Myocyte (in vitro differentiated cells): ENCODE measurements around the gene APBA2. TPM values are rescaled to one million over a fixed set of nuclear protein-coding genes. Genes with fewer than 3 reads are reported as not detected.

Experiments
- DNase-seq: peaks from one replicate; pipeline ENCODE4 v3.0.0-alpha.2; 2012; ENCODE audit warnings: low read depth
- total RNA-seq: library from RNA; depleted of rRNA; stranded (reverse); fragments of >200 nt; gene quantifications from 2 replicates; pipeline ENCODE4 v1.2.3, GENCODE V29; 2014

The APBA2 gene
- total RNA-seq, 1 donor from 2014 or later = not detected

DNA sequence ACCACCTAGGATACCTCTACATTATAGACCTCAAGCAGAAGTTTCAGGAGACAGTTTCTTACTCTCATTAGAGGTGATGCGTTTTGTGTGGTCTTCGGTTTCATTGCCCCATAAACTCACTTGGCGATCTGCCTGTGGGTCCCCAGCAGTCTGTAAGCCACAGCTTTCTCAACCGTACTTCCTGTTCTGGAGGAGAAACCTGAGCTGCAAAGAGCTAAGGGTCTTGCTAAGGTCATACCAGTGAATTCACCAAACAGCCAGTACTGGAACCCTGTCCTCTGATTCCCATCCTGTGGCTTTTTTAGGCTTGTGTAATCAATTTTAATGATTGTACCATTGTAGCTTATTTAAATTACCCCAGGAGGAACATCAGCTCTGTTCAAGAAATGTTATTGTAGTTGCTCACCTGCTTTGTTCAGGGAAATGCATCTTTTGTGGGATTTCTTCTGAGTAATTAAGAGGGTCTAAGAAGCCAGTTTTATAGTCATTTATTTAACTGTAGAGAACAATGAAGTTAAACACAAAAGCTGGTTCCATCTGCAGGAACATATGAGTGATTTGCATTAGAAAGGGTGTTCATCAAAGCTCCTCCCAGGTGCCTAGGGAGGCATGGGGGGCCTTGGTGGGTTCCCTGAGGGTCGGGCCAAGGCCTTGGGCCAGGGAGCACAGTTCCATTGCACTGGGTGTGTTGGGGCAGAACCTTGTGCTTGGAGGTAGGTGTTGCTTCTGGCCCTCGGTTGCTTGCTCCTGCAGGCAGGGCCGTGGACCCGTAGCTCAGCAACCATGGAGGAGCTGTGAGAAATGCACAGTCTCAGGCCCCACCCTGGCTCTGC lies 69.6 kb downstream of the APBA2 start:
- no peak for DNase-seq

DNA sequence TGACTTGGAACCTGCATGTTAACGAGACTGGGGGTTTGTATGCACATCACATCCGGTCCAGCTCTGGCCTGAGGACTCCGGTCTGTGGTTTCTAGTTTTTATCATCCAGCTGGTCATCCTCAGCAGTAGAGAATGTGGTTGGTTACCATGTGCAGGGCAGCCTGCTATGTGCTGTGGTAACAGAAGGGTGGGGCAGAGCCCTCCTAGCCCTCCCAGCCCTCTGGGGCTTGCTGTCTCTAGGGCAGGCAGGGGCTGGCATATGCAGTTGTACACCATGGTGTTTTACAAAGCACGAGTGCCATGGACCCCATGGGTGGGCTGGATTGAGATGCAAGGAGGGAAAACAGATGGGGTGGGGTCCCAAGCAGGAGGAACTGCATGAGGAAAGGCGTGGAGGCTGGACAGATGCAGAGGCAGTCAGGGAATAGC lies 70.2 kb downstream of the APBA2 start:
- peak; percentile 7 for DNase-seq

DNA sequence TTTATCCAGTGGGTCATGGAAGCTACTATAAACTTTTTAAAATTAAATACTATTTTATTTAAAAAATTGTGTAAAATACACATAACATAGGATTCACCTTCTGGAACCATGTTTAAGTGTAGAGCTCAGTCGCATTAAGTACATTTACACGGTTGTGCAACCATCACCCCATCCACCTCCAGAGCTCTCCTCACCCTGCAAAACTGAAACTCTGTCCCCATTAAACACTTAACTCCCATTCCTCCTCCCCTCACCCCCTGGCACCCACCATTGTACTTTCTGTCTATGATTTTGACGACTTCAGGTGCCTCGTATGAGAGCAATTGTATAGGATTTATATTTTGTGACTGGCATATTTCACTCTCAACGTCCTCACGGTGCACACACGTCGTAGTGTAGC lies 70.7 kb downstream of the APBA2 start:
- DNase-seq = no peak

DNA sequence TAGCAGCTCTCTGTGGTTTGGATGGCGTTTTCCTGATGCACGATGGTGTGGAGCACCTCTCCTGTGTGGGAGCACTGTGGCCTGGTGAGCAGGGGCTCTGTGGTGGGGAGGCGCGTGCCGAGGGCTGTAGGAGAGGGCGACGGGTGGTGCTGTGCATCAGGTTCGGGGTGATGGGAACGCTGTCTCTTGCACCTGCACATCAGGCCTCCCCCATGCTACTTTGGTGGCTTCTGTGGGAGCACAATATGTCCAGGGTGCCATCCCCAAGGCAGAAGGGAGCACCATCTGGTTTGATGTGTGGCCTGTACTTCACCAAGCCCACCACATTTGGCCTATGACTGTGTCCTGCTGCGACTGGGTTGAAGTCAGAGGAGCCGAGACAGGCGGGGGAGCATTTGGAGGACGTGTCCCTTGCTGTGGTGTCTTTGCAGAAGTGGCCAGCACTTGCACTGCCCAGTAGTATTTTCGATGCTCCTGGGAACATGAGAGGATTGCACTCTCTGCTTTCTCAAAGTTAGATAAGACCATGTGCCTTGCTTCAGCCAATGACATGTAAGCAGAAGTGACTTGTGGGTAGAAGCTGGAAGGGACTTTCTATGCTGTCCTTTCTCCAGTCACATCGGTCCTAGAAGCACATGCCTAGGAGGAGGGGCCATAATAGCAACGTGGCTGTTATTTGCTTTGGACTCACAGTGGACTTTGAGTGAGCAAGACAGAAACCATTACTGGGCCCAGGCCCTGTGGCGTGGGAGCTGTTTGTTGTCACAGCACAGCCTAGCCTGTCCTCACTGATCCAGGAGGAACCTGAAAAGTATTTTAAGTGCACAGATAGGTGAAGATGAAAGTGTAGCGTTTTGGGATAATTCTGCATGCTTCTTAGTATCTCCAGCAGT lies 72.1 kb downstream of the APBA2 start:
- no peak for DNase-seq

DNA sequence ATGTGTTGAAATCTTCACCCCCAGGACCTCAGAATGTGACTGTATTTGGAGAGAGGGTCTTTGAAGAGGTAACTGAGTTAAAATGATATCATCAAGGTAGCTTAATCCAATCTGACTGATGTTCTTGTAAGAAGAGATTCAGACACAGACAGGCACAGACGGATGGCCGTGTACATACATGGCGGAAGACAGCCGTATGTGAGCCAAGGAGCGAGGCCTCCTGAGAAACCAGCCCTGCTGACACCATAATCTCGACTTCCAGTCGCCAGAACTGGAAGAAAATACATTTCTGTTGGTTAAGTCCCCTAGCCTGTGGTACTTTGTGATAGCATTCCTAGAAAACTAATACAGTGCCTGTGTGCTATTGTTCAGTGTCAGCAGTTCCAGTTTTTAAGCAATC lies 73.6 kb downstream of the APBA2 start:
- no peak for DNase-seq

DNA sequence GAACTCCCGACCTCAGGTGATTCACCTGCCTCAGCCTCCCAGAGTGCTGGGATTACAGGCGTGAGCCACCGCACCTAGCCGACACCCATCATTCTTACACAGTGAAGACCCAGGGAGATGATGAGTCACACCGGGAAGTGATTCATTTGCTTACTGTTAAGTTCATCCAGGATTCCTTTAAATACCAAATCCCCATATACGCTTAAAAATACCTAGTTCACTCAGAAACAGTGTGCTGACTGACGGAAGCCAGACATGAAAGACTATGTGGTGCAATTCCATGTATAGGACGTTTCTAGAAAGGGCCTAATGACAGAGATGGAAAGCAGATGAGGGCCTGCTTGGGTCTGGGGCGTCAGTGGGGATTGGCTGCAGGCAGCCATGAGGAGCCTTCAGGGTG lies 75.2 kb downstream of the APBA2 start:
- DNase-seq = no peak

DNA sequence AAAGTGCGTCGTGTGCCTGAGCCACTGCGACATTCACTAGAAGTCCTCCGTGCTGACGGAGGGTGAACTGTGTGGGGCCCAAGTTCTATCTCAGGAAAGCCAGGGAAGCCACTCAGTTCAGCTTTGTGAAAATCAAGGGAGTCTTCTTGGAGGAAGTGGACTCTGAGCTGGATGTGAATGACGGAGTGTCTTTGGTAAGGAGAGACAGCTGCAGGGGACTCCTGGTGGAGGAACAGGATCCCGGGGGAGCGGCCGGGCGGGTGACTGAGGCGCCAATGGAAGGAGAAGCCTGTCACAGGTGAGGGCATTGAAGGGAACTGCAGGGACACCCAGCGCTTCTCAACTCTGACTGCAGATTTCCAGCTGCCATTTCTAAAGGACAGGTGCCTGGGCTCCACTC lies 75.6 kb downstream of the APBA2 start:
- DNase-seq = no peak

DNA sequence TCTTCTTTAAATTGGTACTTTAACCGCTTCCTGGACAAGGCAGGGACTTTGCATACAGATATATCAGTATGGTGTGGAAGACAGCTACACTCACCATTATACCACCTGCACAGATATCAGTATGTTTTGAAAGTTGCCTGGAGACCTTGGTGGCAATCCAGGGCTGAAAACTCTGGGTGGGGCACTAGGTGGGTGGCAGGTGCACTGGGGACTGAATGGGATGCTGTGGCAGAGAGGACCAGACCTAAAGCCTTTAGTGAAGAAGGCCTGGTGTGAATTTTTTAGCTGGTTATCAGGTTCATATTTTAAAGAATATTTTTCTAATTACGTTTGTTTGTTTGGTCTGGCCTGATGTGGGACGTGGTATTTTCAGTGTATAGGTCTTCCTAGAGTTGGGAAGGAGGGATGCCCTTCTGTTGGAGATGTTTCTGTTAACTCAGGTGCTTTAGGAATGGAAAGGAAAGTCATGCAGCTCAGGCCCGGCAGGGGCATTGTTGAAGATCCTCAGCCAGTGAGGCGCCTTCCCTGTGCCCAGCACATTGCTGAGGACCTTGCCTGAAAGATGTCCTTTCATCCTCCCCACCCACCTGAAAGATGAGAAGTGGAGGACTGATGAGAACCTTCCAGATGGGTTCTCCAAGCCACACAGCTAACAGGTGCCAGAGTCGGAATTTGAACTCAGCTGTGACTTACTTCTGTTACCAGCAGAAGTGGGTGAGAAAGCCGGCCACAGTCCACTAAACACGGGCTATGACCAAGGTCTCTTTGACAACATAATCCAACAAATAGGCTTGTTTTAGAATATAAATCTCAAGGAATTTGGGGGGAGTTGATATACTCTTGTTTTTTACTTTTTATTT lies 77.3 kb downstream of the APBA2 start:
- peak; percentile 9 for DNase-seq

DNA sequence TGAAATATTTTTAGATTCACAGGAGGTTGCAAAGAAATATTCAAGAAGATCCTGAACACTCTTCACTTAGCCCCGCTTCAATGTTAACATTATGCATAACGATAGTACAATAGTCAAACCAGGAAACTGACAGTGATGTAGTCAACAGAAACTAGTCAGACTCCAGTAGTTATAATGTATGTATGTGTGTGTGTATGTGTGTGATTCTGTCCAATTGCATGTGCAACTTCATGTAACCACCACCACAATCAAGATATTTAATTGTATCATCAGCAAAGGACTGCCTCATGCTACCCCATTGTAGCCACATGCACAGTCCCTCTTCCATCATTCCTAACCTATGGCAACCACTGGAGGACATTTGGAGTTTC lies 77.9 kb downstream of the APBA2 start:
- DNase-seq = no peak

DNA sequence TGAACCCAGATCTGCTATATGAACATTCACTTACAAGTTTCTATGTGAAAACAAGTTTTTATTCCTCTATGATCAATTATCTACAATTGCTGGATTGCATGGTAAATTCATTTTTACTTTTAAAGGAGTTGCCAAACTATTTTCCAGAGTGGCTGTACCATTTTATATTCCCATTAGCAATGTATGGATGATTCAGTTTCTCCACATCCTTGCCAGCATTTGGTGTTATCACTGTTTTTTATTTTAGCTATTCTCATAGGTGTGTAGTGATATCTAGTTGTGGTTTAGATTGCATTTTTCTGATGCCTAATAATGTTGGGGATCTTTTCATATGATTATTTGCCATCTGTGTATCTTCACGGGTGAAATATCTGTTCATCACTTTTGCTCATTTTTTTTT lies 78.3 kb downstream of the APBA2 start:
- no peak for DNase-seq

DNA sequence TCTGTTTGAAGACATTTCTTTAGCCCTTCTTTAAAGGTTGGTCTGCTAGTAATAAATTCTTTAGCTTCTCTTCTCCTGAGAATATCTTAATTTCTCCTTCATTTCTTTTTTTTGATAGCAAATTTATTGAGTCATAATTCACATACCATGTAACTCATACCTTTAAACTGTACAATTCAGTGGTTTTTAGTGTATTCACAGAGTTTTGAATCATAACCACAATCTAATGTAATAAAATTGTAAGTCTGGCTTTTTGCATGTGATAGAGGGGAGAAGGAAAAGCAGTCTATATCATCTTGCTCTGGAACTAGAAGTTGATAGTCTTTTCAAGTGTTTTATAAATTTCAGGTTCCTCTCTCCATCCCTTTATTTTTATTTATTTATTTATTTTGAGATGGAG lies 81.3 kb downstream of the APBA2 start:
- no peak for DNase-seq

DNA sequence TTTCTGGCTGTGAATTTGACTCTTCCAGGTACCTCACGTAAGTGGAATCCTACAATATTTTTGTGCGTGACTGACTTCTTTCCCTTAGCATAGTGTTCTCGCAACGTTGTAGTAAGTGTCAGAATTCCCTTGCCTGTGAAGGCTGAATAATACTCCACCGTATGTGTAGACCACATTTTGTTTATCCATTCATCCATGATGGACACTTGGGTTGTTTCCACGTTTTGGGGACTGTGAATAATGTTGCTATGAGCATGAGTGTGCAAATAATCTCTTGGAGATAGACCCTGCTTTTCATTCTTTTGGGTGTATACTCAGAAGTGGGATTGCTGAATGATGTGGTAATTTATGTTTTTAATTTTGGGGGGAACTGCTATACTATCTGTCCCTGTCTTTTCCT lies 82.2 kb downstream of the APBA2 start:
- DNase-seq = no peak

DNA sequence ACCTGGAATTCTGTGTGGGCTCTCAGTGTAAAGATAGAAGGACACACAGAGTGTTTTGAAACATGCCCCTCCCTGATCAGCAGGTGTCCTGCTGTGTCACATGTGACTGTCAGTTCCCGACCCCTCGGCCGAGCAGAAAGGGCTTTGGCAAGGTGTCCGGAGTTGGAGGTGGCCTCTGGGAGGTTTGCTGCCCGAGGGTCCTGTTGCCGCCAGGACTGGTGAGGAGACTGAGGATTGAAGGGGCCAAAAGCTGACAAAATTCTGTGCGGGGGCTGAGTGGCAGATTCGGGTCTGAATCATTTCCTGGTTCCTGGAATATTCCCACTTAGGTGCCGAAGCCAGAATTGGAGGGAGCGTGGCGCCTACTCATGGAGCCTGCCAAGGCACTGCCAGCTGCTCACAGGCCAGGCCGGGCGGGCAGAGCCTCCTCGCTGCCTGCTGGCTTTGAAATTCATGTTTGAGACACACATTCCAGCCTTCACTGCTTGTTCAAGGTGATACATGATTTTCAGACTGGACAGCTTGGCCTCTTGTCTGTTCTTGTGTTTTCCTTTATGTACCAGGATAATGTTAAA lies 83.8 kb downstream of the APBA2 start:
- no peak for DNase-seq

DNA sequence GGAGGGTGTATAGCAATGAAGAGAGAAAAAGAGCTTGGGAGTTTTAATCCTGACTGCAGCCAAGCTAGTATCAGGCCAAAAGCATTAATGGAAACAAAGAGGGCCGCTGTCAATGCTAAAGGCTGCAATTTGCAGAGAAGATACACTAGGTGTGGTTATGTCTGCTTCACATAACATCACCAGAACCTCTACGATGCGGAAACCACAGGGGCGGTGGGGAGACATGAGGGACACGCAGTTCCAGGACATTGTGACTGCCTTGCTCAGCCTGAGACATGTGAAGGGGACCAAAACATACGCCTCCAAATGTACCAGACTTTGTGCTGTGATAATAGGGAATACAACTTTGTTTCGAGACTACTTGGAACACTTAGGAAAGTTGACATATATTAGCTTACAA lies 88.4 kb downstream of the APBA2 start:
- no peak for DNase-seq

DNA sequence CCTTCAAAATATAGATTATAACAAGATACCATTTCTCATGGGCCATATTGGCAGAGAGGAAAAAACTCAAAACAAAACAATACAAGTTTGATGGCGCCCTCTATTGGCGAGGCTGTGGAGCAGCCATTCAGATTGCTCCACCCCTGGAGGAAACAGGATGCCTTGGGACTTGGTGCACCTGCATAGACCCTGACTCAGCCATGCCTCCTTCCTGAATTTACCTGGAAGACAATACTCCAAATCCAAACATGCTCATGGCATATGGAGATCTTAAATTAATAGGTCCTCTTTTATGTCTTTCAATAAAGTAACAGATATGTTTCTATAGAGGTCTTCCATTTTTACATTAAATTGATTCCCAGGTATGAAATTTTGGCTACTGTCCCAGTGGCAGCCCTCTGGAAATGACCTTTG lies 90.0 kb downstream of the APBA2 start:
- DNase-seq = peak; percentile 7

DNA sequence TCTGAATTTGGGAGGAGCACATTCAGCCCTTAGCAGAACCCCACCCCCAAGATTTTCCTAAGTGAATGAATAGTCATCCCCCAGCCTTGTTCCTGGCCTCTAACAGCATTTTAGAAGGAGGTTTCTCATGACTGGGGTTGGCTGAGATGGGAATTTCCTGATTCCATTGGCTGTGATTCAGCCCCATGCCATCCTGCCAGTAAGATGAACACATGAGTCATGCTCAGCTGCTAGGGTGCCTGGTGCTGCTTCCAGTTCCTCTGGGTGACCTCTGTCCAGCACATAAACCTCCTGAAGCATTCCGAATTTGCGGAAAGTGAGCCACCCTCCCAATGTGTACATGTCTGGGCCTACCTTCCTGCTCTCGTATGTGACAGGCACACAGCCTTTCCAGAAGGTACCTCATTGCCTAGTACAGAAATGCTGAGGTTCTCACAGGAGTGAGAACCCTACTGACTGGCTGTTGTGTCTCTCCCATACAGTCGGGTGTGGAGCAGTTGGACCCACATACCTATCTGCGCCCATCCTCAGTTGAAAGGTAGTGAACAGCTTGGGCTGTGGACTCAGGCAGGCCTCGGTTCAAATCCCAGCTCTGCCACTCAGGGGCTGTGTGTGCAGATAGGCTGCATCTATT lies 91.7 kb downstream of the APBA2 start:
- peak; percentile 79 for DNase-seq

DNA sequence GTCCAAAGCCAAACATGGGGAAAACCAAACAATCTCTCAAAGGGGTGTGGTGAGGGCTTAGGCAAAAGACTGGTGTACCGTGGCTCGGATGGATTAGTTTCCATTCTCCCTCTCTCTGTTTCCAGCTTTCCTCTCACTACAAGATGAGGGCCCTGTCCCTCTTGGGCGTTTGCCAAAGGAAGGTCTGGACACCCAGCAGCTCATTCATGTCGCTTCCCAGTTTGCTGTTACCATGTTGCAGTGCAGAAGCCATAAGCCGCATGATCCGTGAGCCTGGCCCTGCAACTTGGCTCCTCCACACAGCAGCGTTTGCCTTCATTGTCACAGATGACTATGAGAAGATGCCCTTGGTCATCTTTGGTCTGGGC lies 92.2 kb downstream of the APBA2 start:
- no peak for DNase-seq

DNA sequence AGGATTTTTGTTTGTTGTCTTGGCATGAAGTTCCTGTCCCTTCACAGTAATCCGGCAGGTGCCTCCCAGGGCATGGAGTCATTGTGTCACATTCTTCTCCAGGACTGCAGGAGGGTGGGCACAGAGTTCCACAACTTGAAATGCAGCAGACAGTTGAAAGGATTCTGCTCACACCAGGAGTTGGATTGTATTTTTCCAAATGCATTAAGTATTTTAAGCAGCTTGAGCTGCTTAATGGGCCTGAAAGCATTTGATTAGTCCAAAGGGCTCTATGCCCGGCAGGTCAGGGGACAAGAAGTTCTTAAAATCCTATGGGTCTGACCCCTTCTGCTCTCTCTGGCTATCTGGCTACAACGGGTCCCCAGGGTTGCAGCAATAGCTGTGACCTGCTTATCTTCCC lies 92.9 kb downstream of the APBA2 start:
- DNase-seq = no peak

DNA sequence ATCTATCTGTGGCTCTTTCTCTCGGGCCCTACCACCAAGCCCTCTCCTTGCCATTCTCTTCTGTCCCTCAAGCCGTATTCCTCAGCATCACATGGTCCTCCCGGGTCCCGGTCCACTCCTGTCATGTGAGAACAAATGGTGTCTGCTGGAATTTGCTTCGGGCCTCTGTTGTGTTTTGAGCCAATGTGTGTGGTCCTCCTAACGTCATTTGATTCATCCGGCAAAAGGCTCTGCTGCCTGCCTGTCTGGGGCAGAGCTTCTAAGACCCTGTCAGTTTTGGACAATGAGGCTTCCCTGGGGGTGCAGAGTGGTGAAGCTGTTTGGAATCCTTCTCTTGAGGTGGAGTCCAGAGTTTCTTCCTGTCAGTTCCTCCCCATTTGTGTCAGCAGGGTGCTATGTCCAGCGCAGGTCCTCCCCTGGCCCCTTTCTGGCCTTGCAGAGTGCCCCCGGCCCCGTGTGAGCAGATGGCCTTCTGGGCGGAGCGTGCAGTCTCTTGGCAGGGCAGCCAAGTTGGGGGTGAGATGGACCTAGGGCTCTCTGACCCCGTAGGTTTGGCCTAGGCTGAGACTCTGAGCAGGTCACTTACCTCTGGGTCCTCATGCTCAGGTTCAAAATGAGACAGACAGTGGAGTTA lies 93.6 kb downstream of the APBA2 start:
- no peak for DNase-seq

DNA sequence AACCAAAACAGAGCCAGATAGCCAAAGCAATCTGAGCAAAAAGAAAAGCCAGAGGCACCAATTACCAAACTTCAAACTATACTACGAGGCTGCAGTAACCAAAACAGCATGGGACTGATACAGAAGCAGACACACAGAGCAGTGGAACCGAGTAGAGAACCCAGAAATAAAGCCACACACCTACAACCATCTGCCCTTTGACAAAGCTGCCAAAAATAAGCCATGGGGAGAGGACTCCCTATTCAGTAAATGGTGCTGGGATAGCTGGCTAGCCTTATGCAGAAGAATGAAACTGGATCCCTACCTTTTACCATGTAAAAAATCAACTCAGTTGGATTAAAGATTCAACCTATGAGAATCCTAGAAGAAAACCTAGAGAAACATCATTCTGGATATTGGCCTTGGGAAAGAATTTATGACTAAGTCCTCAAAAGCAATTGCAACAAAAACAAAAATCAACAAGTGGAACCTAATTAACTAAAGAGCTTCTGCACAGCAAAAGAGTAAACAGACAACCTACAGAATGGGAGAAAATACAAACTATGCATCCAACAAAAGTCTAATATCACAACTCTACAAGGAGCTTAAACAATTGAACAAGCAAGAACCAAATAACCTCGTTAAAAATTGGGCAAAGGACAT lies 95.1 kb downstream of the APBA2 start:
- DNase-seq = no peak
